ENCODE data around the gene CACHD1.

DNA sequence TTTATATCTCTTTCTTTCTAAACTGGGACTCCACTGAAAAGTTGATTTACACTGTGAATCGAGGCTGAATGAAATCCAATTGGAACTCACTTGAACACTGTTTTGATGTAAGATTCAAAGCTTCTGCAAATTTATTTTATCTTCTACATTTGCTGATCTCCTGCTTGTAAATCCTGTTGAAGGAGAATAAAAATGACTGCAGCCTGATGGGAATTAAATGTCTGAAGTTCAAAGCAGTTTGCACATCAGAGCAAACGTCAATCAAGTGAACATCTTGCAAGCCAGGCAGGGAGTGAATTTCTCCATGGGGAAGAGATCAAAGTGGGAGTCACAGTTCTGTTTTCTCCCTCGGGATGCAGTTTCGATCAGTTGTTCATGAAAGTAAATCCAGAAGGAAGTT is 127.2 kb downstream of the CACHD1 start:
- TF ChIP-seq NRF1 (IDR thresholded peaks at IDR 0.05; ENCODE audit: low read depth, low read length) (no peak), POLR2AphosphoS5 (IDR thresholded peaks at IDR 0.05; ENCODE audit: low read depth, low read length) (no peak), POLR2A (IDR thresholded peaks at IDR 0.05; ENCODE audit: control extremely low read depth in 1 of 2, low read depth in 2 of 2, low read length in 2 of 2) (no peak), SP1 (IDR thresholded peaks at IDR 0.05; ENCODE audit: low read depth, low read length) (no peak), TAF7 (optimal IDR thresholded peaks at IDR 0.05; ENCODE audit: borderline replicate concordance, low read depth, low read length) (no peak), MAFK (IDR thresholded peaks at IDR 0.05; ENCODE audit: low read depth, low read length) (no peak)
- TF ChIP-seq, protein P1, sequence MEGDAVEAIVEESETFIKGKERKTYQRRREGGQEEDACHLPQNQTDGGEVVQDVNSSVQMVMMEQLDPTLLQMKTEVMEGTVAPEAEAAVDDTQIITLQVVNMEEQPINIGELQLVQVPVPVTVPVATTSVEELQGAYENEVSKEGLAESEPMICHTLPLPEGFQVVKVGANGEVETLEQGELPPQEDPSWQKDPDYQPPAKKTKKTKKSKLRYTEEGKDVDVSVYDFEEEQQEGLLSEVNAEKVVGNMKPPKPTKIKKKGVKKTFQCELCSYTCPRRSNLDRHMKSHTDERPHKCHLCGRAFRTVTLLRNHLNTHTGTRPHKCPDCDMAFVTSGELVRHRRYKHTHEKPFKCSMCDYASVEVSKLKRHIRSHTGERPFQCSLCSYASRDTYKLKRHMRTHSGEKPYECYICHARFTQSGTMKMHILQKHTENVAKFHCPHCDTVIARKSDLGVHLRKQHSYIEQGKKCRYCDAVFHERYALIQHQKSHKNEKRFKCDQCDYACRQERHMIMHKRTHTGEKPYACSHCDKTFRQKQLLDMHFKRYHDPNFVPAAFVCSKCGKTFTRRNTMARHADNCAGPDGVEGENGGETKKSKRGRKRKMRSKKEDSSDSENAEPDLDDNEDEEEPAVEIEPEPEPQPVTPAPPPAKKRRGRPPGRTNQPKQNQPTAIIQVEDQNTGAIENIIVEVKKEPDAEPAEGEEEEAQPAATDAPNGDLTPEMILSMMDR (IDR thresholded peaks at IDR 0.05; ENCODE audit: control extremely low read depth in 1 of 3, insufficient read depth in 1 of 3, low read depth in 1 of 3, low read length in 3 of 3) = no peak
- TF ChIP-seq, protein P2, sequence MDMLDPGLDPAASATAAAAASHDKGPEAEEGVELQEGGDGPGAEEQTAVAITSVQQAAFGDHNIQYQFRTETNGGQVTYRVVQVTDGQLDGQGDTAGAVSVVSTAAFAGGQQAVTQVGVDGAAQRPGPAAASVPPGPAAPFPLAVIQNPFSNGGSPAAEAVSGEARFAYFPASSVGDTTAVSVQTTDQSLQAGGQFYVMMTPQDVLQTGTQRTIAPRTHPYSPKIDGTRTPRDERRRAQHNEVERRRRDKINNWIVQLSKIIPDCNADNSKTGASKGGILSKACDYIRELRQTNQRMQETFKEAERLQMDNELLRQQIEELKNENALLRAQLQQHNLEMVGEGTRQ (IDR thresholded peaks at IDR 0.05; ENCODE audit: low read length) = no peak

Measured in H1 (cell line).